Epithelial cell of esophagus (primary cell): Measurements from ENCODE around the gene CEP295NL.
A peak's percentile ranks its signal among the peaks of the same experiment; 100 is the strongest.

Source experiments
- DNase-seq: peaks from one replicate; pipeline ENCODE4 v3.0.0; 2010; ENCODE audit warnings: low read depth
- H3K4me3 ChIP-seq: 2 replicates; pipeline ENCODE4 v1.5.1; 2011; ENCODE audit warnings: mild to moderate bottlenecking, low read length, control low read depth
- CTCF ChIP-seq: IDR thresholded peaks from 2 replicates; pipeline ENCODE4 v1.5.1; 2011; ENCODE audit warnings: low read depth, mild to moderate bottlenecking, low read length, control low read depth, inconsistent platforms; ENCODE audit not compliant: insufficient read depth; ENCODE audit errors: missing control alignments

The CEP295NL gene

GRCh38 chr17:78920528-78920927 is 17.5 kb upstream of the CEP295NL start:
- TF ChIP-seq CTCF, result no peak
- H3K4me3 ChIP-seq, result no peak overlapping the region
- no peak for DNase-seq

- H3K4me3 ChIP-seq, result no peak overlapping the region
- TF ChIP-seq CTCF, result no peak
- DNase-seq, result no peak
Observed at GRCh38 chr17:78919861-78920450, 17.0 kb upstream of the CEP295NL start.

- H3K4me3 ChIP-seq, result no peak overlapping the region
- TF ChIP-seq CTCF, result no peak
- DNase-seq, result no peak
Observed at GRCh38 chr17:78918979-78919378, 16.0 kb upstream of the CEP295NL start.

- TF ChIP-seq CTCF, result no peak
- DNase-seq, result no peak
- no peak overlapping the region for H3K4me3 ChIP-seq
Observed at GRCh38 chr17:78917451-78918275, 14.7 kb upstream of the CEP295NL start.

GRCh38 chr17:78915872-78916632 is 13.1 kb upstream of the CEP295NL start:
- no peak for TF ChIP-seq CTCF
- H3K4me3 ChIP-seq, result no peak overlapping the region
- DNase-seq, result peak; percentile 72

- no peak for DNase-seq
- no peak for TF ChIP-seq CTCF
- H3K4me3 ChIP-seq, result no peak overlapping the region
Observed at GRCh38 chr17:78913115-78913514, 10.1 kb upstream of the CEP295NL start.
